ENCODE data around the gene FHIT.

FHIT gene

GRCh38 chr3:60423556-60423955, 827.7 kb downstream of the FHIT start:
- TF ChIP-seq SIN3A (IDR thresholded peaks at IDR 0.05; ENCODE audit: borderline replicate concordance, insufficient read depth, low read length), result no peak
- TF ChIP-seq FOXP2 (optimal IDR thresholded peaks at IDR 0.05; ENCODE audit: borderline replicate concordance, extremely low read depth, extremely low read length, insufficient read depth), result no peak
- no peak for TF ChIP-seq POLR2AphosphoS5 (IDR thresholded peaks at IDR 0.05; ENCODE audit: low read depth, low read length)
- no peak for TF ChIP-seq REST (IDR thresholded peaks at IDR 0.05; ENCODE audit: insufficient read depth in 1 of 2, low read depth in 2 of 2, low read length in 2 of 2)
- no peak for TF ChIP-seq TAF1 (IDR thresholded peaks at IDR 0.05; ENCODE audit: borderline replicate concordance, insufficient read depth, low read length)

- TF ChIP-seq POLR2AphosphoS5 (IDR thresholded peaks at IDR 0.05; ENCODE audit: low read depth, low read length) (no peak), REST (IDR thresholded peaks at IDR 0.05; ENCODE audit: insufficient read depth in 1 of 2, low read depth in 2 of 2, low read length in 2 of 2) (no peak), FOXP2 (optimal IDR thresholded peaks at IDR 0.05; ENCODE audit: borderline replicate concordance, extremely low read depth, extremely low read length, insufficient read depth) (no peak), SIN3A (IDR thresholded peaks at IDR 0.05; ENCODE audit: borderline replicate concordance, insufficient read depth, low read length) (no peak), TAF1 (IDR thresholded peaks at IDR 0.05; ENCODE audit: borderline replicate concordance, insufficient read depth, low read length) (no peak)
Observed at GRCh38 chr3:60421749-60422446, 829.4 kb downstream of the FHIT start.

GRCh38 chr3:60417576-60417975, 833.7 kb downstream of the FHIT start:
- TF ChIP-seq REST (IDR thresholded peaks at IDR 0.05; ENCODE audit: insufficient read depth in 1 of 2, low read depth in 2 of 2, low read length in 2 of 2), result no peak
- TF ChIP-seq SIN3A (IDR thresholded peaks at IDR 0.05; ENCODE audit: borderline replicate concordance, insufficient read depth, low read length), result no peak
- no peak for TF ChIP-seq TAF1 (IDR thresholded peaks at IDR 0.05; ENCODE audit: borderline replicate concordance, insufficient read depth, low read length)
- TF ChIP-seq POLR2AphosphoS5 (IDR thresholded peaks at IDR 0.05; ENCODE audit: low read depth, low read length), result no peak
- no peak for TF ChIP-seq FOXP2 (optimal IDR thresholded peaks at IDR 0.05; ENCODE audit: borderline replicate concordance, extremely low read depth, extremely low read length, insufficient read depth)

GRCh38 chr3:60414011-60414410, 837.2 kb downstream of the FHIT start:
- TF ChIP-seq TAF1 (IDR thresholded peaks at IDR 0.05; ENCODE audit: borderline replicate concordance, insufficient read depth, low read length), result no peak
- TF ChIP-seq SIN3A (IDR thresholded peaks at IDR 0.05; ENCODE audit: borderline replicate concordance, insufficient read depth, low read length), result no peak
- TF ChIP-seq FOXP2 (optimal IDR thresholded peaks at IDR 0.05; ENCODE audit: borderline replicate concordance, extremely low read depth, extremely low read length, insufficient read depth), result no peak
- TF ChIP-seq REST (IDR thresholded peaks at IDR 0.05; ENCODE audit: insufficient read depth in 1 of 2, low read depth in 2 of 2, low read length in 2 of 2), result no peak
- no peak for TF ChIP-seq POLR2AphosphoS5 (IDR thresholded peaks at IDR 0.05; ENCODE audit: low read depth, low read length)
